ENCODE results near the gene NUDC. TPM values are rescaled to one million over a fixed set of nuclear protein-coding genes. Genes with fewer than 3 reads are reported as not detected.
A peak's percentile ranks its signal among the peaks of the same experiment; 100 is the strongest.

NUDC gene
- total and polyA plus RNA-seq, 2 of the 13 experiments (the other 11 are each of a cell fraction or from before 2014, with no cell fraction given): 34.7 to 104 TPM

DNA sequence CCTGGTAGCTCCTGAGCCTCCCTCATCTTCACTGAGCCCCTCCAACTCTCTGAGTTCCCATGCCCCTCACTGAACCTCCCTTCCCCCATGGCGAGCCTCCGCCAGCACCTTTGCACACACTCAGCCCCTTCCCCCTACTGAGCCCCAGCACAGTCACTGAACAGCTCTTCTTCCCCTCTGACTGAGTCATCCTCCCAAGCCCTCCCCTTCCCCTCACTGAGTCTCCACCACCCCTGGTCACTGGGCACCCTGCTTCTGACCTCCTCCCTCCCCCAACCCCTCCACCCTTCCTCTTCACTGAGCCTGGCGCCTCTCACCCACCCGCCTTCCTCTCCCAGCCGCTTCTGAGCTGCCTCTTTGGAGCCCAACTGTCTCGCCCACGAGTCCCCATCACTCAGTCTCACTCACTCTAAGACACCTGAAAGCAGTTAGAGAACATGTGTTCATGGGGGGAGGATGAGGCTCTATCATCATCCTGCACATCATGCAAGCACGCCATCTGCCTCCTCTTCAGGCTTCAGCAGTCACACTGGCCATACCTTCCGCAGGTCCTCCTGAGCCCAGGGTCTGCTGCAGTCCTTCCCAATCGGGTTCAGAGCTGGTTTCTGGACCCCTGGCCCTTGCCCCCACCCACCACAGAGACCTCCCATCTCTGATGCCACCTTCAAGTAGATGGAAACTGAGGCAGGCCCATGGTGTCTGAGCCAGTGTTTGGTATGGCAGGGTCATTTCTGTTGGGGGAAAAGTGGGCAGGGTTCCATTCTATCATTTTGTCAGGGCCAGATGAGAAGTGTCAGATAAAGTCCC lies 70.0 kb downstream of the NUDC start (continued):
- TF ChIP-seq JUND (CRISPR knock-in tag; IDR thresholded peaks at IDR 0.05) (peak; percentile 88), ISL2 (CRISPR knock-in tag; IDR thresholded peaks at IDR 0.05) (peak; percentile 32; the same call in 1 of the 2 replicates), NR1H2 (CRISPR knock-in tag; IDR thresholded peaks at IDR 0.05; ENCODE audit: borderline replicate concordance, low read depth) (no peak), ZNF225 (CRISPR knock-in tag; IDR thresholded peaks at IDR 0.05) (0 out of 2 replicates have a peak, but pooled peaks have one; percentile 34), ARID5B (CRISPR knock-in tag; IDR thresholded peaks at IDR 0.05) (peak; percentile 67), TBP (CRISPR knock-in tag; IDR thresholded peaks at IDR 0.05) (no peak), ZNF75D (CRISPR knock-in tag; IDR thresholded peaks at IDR 0.05; ENCODE audit: borderline replicate concordance) (no peak), ARID2 (CRISPR knock-in tag; IDR thresholded peaks at IDR 0.05; ENCODE audit: borderline replicate concordance) (0 out of 2 replicates have a peak, but pooled peaks have one; percentile 16), HNRNPK (IDR thresholded peaks at IDR 0.05; ENCODE audit: low read depth, low read length, poor library complexity, severe bottlenecking) (peak; percentile 74), RORA (CRISPR knock-in tag; IDR thresholded peaks at IDR 0.05) (no peak), PTBP1 (IDR thresholded peaks at IDR 0.05; ENCODE audit: low read depth, low read length, poor library complexity, severe bottlenecking) (no peak), ZFP37 (CRISPR knock-in tag; IDR thresholded peaks at IDR 0.05; ENCODE audit: borderline replicate concordance) (no peak), NR2C2 (CRISPR knock-in tag; IDR thresholded peaks at IDR 0.05; ENCODE audit: borderline replicate concordance) (peak; percentile 41; the same call in 1 of the 2 replicates), TFE3 (CRISPR knock-in tag; IDR thresholded peaks at IDR 0.05) (no peak), ZNF282 (IDR thresholded peaks at IDR 0.05; ENCODE audit: partially characterized antibody) (no peak), IRF2 (CRISPR knock-in tag; IDR thresholded peaks at IDR 0.05) (peak; percentile 63; the same call in 1 of the 2 replicates), ATF7 (IDR thresholded peaks at IDR 0.05) (no peak), ATF7 (CRISPR knock-in tag; IDR thresholded peaks at IDR 0.05) (0 out of 2 replicates have a peak, but pooled peaks have one; percentile 31), ZNF772 (CRISPR knock-in tag; IDR thresholded peaks at IDR 0.05) (0 out of 2 replicates have a peak, but pooled peaks have one; percentile 37)
- TF ChIP-seq, protein P1, sequence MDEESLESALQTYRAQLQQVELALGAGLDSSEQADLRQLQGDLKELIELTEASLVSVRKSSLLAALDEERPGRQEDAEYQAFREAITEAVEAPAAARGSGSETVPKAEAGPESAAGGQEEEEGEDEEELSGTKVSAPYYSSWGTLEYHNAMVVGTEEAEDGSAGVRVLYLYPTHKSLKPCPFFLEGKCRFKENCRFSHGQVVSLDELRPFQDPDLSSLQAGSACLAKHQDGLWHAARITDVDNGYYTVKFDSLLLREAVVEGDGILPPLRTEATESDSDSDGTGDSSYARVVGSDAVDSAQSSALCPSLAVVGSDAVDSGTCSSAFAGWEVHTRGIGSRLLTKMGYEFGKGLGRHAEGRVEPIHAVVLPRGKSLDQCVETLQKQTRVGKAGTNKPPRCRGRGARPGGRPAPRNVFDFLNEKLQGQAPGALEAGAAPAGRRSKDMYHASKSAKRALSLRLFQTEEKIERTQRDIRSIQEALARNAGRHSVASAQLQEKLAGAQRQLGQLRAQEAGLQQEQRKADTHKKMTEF (CRISPR knock-in tag; IDR thresholded peaks at IDR 0.05): 0 out of 2 replicates have a peak, but pooled peaks have one; percentile 27

All from HepG2 (cell line).